ELR (cell line): ENCODE results near the gene GMPS.
A peak's percentile ranks its signal among the peaks of the same experiment; 100 is the strongest.
"Not testable (repeated sequence)": the region's sequence is repeated elsewhere in the genome, so short reads cannot be mapped to it uniquely, and the experiment has no call there.

Experiments
- DNase-seq: peaks from one replicate; pipeline ENCODE4 v3.0.0-alpha.2; 2015; ENCODE audit warnings: low read depth

GMPS gene

GRCh38 chr3:155941354-155941753 lies 70.9 kb downstream of the GMPS start:
- DNase-seq: no peak

- no peak for DNase-seq
These were observed 73.6 kb downstream of the GMPS start for GRCh38 chr3:155944081-155944480.

GRCh38 chr3:155946178-155946577 lies 75.7 kb downstream of the GMPS start:
- peak; percentile 80 for DNase-seq

GRCh38 chr3:155948476-155948875 lies 78.0 kb downstream of the GMPS start:
- DNase-seq: peak; percentile 51

- DNase-seq: no peak
These were observed 79.2 kb downstream of the GMPS start for GRCh38 chr3:155949453-155950217.

GRCh38 chr3:155956508-155957411 lies 86.3 kb downstream of the GMPS start:
- DNase-seq: no peak

GRCh38 chr3:155957412-155957880 lies 87.0 kb downstream of the GMPS start:
- DNase-seq: no peak

- DNase-seq: no peak
These were observed 88.2 kb downstream of the GMPS start for GRCh38 chr3:155958676-155959075.

- DNase-seq: no peak
These were observed 89.6 kb downstream of the GMPS start for GRCh38 chr3:155960060-155960459.

- DNase-seq: not testable (repeated sequence)
These were observed 90.6 kb downstream of the GMPS start for GRCh38 chr3:155961044-155961443.

- DNase-seq: peak; percentile 24
These were observed 93.1 kb downstream of the GMPS start for GRCh38 chr3:155963570-155963969.

GRCh38 chr3:155970398-155970797 lies 99.9 kb downstream of the GMPS start:
- DNase-seq: no peak

GRCh38 chr3:155972885-155973584 lies 102.6 kb downstream of the GMPS start:
- no peak for DNase-seq

- DNase-seq: peak; percentile 22
These were observed 107.9 kb downstream of the GMPS start for GRCh38 chr3:155978324-155978723.

- peak; percentile 44 for DNase-seq
These were observed 109.3 kb downstream of the GMPS start for GRCh38 chr3:155979746-155980145.

GRCh38 chr3:155981669-155982068 lies 111.2 kb downstream of the GMPS start:
- no peak for DNase-seq

GRCh38 chr3:155983834-155984474 lies 113.5 kb downstream of the GMPS start:
- peak; percentile 20 for DNase-seq

- DNase-seq: no peak
These were observed 114.5 kb downstream of the GMPS start for GRCh38 chr3:155984791-155985417.

- no peak for DNase-seq
These were observed 119.1 kb downstream of the GMPS start for GRCh38 chr3:155989536-155989935.

GRCh38 chr3:155991212-155991611 lies 120.8 kb downstream of the GMPS start:
- DNase-seq: no peak

GRCh38 chr3:155991847-155992246 lies 121.4 kb downstream of the GMPS start:
- peak; percentile 31 for DNase-seq
